WTC11 (cell line): ENCODE data around the gene TMCC1. TPM values are rescaled to one million over a fixed set of nuclear protein-coding genes. Genes with fewer than 3 reads are reported as not detected.

ENCODE experiments used
- ATAC-seq: fragments of 200-7000 bp; cut with Tn5 transposase; 2 replicates; pipeline ENCODE4 v1.10.0; 2021; ENCODE audit warnings: mild to moderate bottlenecking, moderate library complexity
- CTCF ChIA-PET: fragments of 300-600 bp; sonication (Branson Sonifier 250); formaldehyde crosslinking; loops from one replicate; lab custom pipeline; 2021; ENCODE audit warnings: antibody characterized with exemption; lab: Charles Lee
- POLR2A ChIA-PET: fragments of 350-600 bp; sonication (Branson Sonifier 250); formaldehyde crosslinking; loops from one replicate; lab custom pipeline; 2021; ENCODE audit warnings: antibody characterized with exemption; lab: Charles Lee
- DNase-seq: peaks from one replicate; pipeline ENCODE4 v3.0.0; 2021; ENCODE audit warnings: low spot score
- H3K27ac Mint-ChIP-seq: 2 replicates; pipeline ENCODE4 v1.8.0; 2021; ENCODE audit warnings: mixed read lengths
- H3K27me3 Mint-ChIP-seq: 2 replicates; pipeline ENCODE4 v1.8.0; 2021; ENCODE audit warnings: low read depth, mild to moderate bottlenecking, moderate library complexity, mixed read lengths
- H3K36me3 Mint-ChIP-seq: 2 replicates; pipeline ENCODE4 v1.8.0; 2021; ENCODE audit warnings: mixed read lengths
- H3K4me1 Mint-ChIP-seq: 2 replicates; pipeline ENCODE4 v1.8.0; 2022; ENCODE audit warnings: mixed read lengths
- H3K4me3 Mint-ChIP-seq: 2 replicates; pipeline ENCODE4 v1.8.0; 2021; ENCODE audit warnings: mild to moderate bottlenecking, moderate library complexity, mixed read lengths
- H3K9me3 Mint-ChIP-seq: 2 replicates; pipeline ENCODE4 v1.8.0; 2021; ENCODE audit warnings: mixed read lengths
- CREB1 ChIP-seq: sonication (generic); formaldehyde crosslinking; IDR thresholded peaks from 2 replicates; pipeline ENCODE4 v1.8.0; 2023; ENCODE audit warnings: mild to moderate bottlenecking, missing genetic modification reagents
- ELF4 ChIP-seq: sonication (generic); formaldehyde crosslinking; IDR thresholded peaks from 2 replicates; pipeline ENCODE4 v1.8.1; 2022; ENCODE audit warnings: low read depth, mild to moderate bottlenecking, moderate library complexity, missing genetic modification reagents
- FOXJ3 ChIP-seq: sonication (generic); formaldehyde crosslinking; IDR thresholded peaks from 2 replicates; pipeline ENCODE4 v1.9.0; 2021; ENCODE audit warnings: missing genetic modification reagents, mild to moderate bottlenecking, borderline replicate concordance
- FOXP1 ChIP-seq: sonication (generic); formaldehyde crosslinking; IDR thresholded peaks from 2 replicates; pipeline ENCODE4 v1.8.0; 2022; ENCODE audit warnings: missing genetic modification reagents, mild to moderate bottlenecking, moderate library complexity, borderline replicate concordance
- IRF2 ChIP-seq: sonication (generic); formaldehyde crosslinking; IDR thresholded peaks from 2 replicates; pipeline ENCODE4 v1.8.0; 2022; ENCODE audit warnings: low read depth, missing genetic modification reagents, borderline replicate concordance
- JAZF1 ChIP-seq: fragments of 250-450 bp; sonication (Bioruptor Pico); IDR thresholded peaks from 2 replicates; pipeline ENCODE4 v1.9.0; 2021; ENCODE audit warnings: moderate library complexity, mild to moderate bottlenecking, inconsistent platforms
- NFYB ChIP-seq: sonication (generic); formaldehyde crosslinking; conservative IDR thresholded peaks from 2 replicates; pipeline ENCODE4 v1.8.0; 2022; ENCODE audit warnings: low read depth, missing genetic modification reagents
- RORB ChIP-seq: fragments of 250-450 bp; sonication (Bioruptor Pico); IDR thresholded peaks from 2 replicates; pipeline ENCODE4 v1.9.0; 2021; ENCODE audit warnings: mild to moderate bottlenecking
- SMAD3 ChIP-seq: sonication (generic); formaldehyde crosslinking; IDR thresholded peaks from 2 replicates; pipeline ENCODE4 v1.8.0; 2022; ENCODE audit warnings: missing genetic modification reagents, mild to moderate bottlenecking, borderline replicate concordance
- SMAD4 ChIP-seq: sonication (generic); formaldehyde crosslinking; IDR thresholded peaks from 2 replicates; pipeline ENCODE4 v1.8.0; 2022; ENCODE audit warnings: mild to moderate bottlenecking, missing genetic modification reagents
- TEAD4 ChIP-seq: sonication (generic); formaldehyde crosslinking; IDR thresholded peaks from 2 replicates; pipeline ENCODE4 v1.8.0; 2022; ENCODE audit warnings: mild to moderate bottlenecking, missing genetic modification reagents
- ZNF121 ChIP-seq: sonication (generic); formaldehyde crosslinking; IDR thresholded peaks from 2 replicates; pipeline ENCODE4 v1.8.0; 2023; ENCODE audit warnings: missing genetic modification reagents
- ZNF219 ChIP-seq: sonication (generic); formaldehyde crosslinking; IDR thresholded peaks from 2 replicates; pipeline ENCODE4 v1.8.0; 2023; ENCODE audit warnings: missing genetic modification reagents, mild to moderate bottlenecking, borderline replicate concordance
- ZNF263 ChIP-seq: sonication (generic); formaldehyde crosslinking; IDR thresholded peaks from 2 replicates; pipeline ENCODE4 v1.8.1; 2022; ENCODE audit warnings: low read depth, mild to moderate bottlenecking, moderate library complexity, missing genetic modification reagents
- ZNF317 ChIP-seq: sonication (generic); formaldehyde crosslinking; IDR thresholded peaks from 2 replicates; pipeline ENCODE4 v1.8.1; 2023; ENCODE audit warnings: low read depth, mild to moderate bottlenecking, moderate library complexity, missing genetic modification reagents, borderline replicate concordance
- total RNA-seq: library from RNA; stranded (reverse); gene quantifications from 3 replicates; pipeline ENCODE4 v1.2.3, GENCODE V29; 2021
- TF ChIP-seq, protein P1 (sequence below): fragments of 250-450 bp; sonication (Bioruptor Pico); conservative IDR thresholded peaks from 2 replicates; pipeline ENCODE4 v1.9.0; 2021; ENCODE audit warnings: mild to moderate bottlenecking
- TF ChIP-seq, protein P2 (sequence below): sonication (generic); formaldehyde crosslinking; IDR thresholded peaks from 2 replicates; pipeline ENCODE4 v1.8.0; 2023; ENCODE audit warnings: missing genetic modification reagents
- TF ChIP-seq, protein P3 (sequence below): sonication (generic); formaldehyde crosslinking; IDR thresholded peaks from 2 replicates; pipeline ENCODE4 v1.8.1; 2023; ENCODE audit warnings: mild to moderate bottlenecking, missing genetic modification reagents
- TF ChIP-seq, protein P4 (sequence below): fragments of 250-450 bp; sonication (Bioruptor Pico); IDR thresholded peaks from 2 replicates; pipeline ENCODE4 v1.9.0; 2021; ENCODE audit warnings: mild to moderate bottlenecking
- TF ChIP-seq, protein P5 (sequence below): sonication (generic); formaldehyde crosslinking; IDR thresholded peaks from 2 replicates; pipeline ENCODE4 v1.8.1; 2022; ENCODE audit warnings: low read depth, missing genetic modification reagents, borderline replicate concordance
- TF ChIP-seq, protein P6 (sequence below): sonication (generic); formaldehyde crosslinking; IDR thresholded peaks from 2 replicates; pipeline ENCODE4 v1.8.0; 2022; ENCODE audit warnings: mild to moderate bottlenecking, missing genetic modification reagents
- TF ChIP-seq, protein P7 (sequence below): sonication (generic); formaldehyde crosslinking; IDR thresholded peaks from 2 replicates; pipeline ENCODE4 v1.8.0; 2022; ENCODE audit warnings: mild to moderate bottlenecking, missing genetic modification reagents
- TF ChIP-seq, protein P8 (sequence below): sonication (generic); formaldehyde crosslinking; IDR thresholded peaks from 2 replicates; pipeline ENCODE4 v1.8.0; 2022; ENCODE audit warnings: mild to moderate bottlenecking, missing genetic modification reagents

Gene TMCC1
- total RNA-seq, 1 experiment from 2014 or later = 29.3 TPM

DNA sequence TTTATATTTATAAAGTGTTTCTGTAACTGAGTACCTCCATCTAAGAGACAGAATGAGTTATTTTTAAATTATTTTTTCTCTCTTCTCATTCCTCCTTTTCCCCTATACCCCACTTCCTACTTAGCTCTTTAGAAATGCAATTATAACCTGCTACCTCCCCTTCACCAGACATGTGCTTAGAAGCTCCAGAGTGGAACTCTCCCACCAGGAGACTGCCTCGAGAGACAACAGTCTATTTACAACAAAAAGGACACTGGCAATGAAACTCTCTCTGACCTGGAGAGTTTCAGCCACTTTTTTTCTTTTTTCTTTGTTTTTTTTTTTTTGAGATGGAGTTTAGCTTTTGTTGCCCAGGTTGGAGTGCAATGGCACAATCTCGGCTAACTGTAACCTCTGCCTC is 177.7 kb downstream of the TMCC1 start:
- CTCF ChIA-PET = interaction anchor here (0.7 to 1.1 kb wide), 3 partner anchors 27 to 226 kb away, joined by 3 to 9 read pairs (median 3); no protein-coding TSS in a partner anchor
- no peak overlapping the region for H3K4me3 Mint-ChIP-seq
- H3K27me3 Mint-ChIP-seq = no peaks in the 10 kb centered on the region
- H3K4me1 Mint-ChIP-seq = peaks cover 38% of the 10 kb centered on the region
- H3K27ac Mint-ChIP-seq = peak overlapping the region; percentile 94; the same call in 1 of the 2 replicates
- ATAC-seq = peak; percentile 75
- DNase-seq = no peak
- no peaks in the 10 kb centered on the region for H3K36me3 Mint-ChIP-seq
- POLR2A ChIA-PET = interaction anchor here (0.6 to 0.7 kb wide), 3 partner anchors 33 to 1065 kb away, joined by 3 read pairs; no protein-coding TSS in a partner anchor
- H3K9me3 Mint-ChIP-seq = no peaks in the 10 kb centered on the region
- TF ChIP-seq ZNF219 = no peak
- no peak for TF ChIP-seq SMAD3
- TF ChIP-seq ZNF317 (CRISPR knock-in tag) = no peak
- TF ChIP-seq TEAD4 (CRISPR knock-in tag) = no peak
- no peak for TF ChIP-seq JAZF1 (CRISPR knock-in tag)
- TF ChIP-seq, protein P1, sequence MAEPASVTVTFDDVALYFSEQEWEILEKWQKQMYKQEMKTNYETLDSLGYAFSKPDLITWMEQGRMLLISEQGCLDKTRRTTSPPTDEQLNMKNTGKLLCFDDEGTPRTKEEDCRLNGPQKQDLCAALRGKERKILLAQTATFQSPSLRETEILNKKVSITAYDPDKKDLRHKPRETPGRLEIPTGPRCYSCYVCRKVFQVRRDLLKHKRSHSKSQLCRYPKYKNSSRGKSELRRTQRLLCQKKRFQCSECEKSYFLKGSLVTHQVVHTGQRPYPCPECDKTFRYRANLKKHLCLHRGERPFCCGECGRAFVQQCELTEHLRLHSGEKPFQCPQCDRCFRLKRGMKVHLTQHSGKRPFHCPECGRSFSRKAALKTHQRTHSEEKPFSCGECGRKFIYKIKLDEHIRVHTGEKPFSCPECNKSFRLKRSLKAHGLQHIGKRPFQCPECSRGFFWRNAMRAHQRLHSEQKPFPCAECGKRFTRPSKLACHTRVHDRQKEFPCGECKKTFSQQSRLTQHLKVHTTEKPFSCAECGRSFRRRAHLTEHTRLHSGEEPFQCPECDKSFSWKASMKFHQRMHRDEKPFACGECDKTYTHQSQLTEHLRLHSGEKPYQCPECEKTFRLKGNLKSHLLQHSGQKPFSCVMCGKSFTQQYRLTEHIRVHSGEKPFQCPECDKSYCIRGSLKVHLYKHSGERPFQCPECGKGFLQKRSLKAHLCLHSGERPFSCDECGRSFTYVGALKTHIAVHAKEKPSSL (CRISPR knock-in tag) = no peak
- no peak for TF ChIP-seq NFYB (CRISPR knock-in tag)
- TF ChIP-seq, protein P2, sequence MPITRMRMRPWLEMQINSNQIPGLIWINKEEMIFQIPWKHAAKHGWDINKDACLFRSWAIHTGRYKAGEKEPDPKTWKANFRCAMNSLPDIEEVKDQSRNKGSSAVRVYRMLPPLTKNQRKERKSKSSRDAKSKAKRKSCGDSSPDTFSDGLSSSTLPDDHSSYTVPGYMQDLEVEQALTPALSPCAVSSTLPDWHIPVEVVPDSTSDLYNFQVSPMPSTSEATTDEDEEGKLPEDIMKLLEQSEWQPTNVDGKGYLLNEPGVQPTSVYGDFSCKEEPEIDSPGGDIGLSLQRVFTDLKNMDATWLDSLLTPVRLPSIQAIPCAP (CRISPR knock-in tag) = no peak
- no peak for TF ChIP-seq ZNF121 (CRISPR knock-in tag)
- TF ChIP-seq, protein P3, sequence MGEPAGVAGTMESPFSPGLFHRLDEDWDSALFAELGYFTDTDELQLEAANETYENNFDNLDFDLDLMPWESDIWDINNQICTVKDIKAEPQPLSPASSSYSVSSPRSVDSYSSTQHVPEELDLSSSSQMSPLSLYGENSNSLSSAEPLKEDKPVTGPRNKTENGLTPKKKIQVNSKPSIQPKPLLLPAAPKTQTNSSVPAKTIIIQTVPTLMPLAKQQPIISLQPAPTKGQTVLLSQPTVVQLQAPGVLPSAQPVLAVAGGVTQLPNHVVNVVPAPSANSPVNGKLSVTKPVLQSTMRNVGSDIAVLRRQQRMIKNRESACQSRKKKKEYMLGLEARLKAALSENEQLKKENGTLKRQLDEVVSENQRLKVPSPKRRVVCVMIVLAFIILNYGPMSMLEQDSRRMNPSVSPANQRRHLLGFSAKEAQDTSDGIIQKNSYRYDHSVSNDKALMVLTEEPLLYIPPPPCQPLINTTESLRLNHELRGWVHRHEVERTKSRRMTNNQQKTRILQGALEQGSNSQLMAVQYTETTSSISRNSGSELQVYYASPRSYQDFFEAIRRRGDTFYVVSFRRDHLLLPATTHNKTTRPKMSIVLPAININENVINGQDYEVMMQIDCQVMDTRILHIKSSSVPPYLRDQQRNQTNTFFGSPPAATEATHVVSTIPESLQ = no peak
- TF ChIP-seq CREB1 (CRISPR knock-in tag) = no peak
- TF ChIP-seq, protein P4, sequence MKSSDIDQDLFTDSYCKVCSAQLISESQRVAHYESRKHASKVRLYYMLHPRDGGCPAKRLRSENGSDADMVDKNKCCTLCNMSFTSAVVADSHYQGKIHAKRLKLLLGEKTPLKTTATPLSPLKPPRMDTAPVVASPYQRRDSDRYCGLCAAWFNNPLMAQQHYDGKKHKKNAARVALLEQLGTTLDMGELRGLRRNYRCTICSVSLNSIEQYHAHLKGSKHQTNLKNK (CRISPR knock-in tag) = no peak
- no peak for TF ChIP-seq ZNF263
- TF ChIP-seq IRF2 (CRISPR knock-in tag) = no peak

DNA sequence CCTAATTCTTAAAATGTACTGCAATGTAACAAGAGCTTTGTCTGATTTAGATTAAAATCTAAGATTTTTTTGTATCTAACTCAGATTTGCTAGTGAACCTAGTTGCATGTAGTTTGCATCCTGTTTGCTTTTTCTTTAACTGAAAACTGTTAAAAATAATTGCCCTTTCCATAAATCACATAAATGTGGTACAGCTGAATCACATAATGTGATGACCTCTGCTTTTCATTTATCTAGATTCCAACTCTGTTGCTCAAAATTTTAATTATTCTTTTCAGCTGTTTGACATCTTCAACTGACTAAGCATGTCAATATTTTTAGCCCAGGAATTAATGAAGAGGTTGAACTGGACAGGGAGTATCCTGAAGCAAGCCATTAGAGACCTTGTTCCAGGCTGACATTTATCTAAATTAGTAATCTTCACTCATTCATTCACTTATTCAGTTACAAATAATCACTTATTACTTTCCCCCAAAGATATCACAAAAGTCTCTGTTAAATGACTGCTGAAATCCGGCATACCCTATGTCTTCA is 185.1 kb downstream of the TMCC1 start:
- Mint-ChIP-seq H3K4me1 (no peaks in the 10 kb centered on the region; the same call in 1 of the 2 replicates), H3K27me3 (no peaks in the 10 kb centered on the region), H3K36me3 (no peaks in the 10 kb centered on the region), H3K27ac (no peak overlapping the region), H3K9me3 (no peaks in the 10 kb centered on the region), H3K4me3 (no peak overlapping the region)
- ChIA-PET CTCF (no interaction called here), POLR2A (no interaction called here)
- DNase-seq (no peak), ATAC-seq (no peak)
- TF ChIP-seq FOXJ3 (CRISPR knock-in tag) (no peak), ELF4 (CRISPR knock-in tag) (no peak), SMAD4 (CRISPR knock-in tag) (no peak), RORB (CRISPR knock-in tag) (no peak), FOXP1 (CRISPR knock-in tag) (no peak), SMAD3 (no peak)
- TF ChIP-seq, protein P5, sequence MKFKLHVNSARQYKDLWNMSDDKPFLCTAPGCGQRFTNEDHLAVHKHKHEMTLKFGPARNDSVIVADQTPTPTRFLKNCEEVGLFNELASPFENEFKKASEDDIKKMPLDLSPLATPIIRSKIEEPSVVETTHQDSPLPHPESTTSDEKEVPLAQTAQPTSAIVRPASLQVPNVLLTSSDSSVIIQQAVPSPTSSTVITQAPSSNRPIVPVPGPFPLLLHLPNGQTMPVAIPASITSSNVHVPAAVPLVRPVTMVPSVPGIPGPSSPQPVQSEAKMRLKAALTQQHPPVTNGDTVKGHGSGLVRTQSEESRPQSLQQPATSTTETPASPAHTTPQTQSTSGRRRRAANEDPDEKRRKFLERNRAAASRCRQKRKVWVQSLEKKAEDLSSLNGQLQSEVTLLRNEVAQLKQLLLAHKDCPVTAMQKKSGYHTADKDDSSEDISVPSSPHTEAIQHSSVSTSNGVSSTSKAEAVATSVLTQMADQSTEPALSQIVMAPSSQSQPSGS (CRISPR knock-in tag) = no peak
- TF ChIP-seq, protein P3 = no peak
- TF ChIP-seq, protein P6, sequence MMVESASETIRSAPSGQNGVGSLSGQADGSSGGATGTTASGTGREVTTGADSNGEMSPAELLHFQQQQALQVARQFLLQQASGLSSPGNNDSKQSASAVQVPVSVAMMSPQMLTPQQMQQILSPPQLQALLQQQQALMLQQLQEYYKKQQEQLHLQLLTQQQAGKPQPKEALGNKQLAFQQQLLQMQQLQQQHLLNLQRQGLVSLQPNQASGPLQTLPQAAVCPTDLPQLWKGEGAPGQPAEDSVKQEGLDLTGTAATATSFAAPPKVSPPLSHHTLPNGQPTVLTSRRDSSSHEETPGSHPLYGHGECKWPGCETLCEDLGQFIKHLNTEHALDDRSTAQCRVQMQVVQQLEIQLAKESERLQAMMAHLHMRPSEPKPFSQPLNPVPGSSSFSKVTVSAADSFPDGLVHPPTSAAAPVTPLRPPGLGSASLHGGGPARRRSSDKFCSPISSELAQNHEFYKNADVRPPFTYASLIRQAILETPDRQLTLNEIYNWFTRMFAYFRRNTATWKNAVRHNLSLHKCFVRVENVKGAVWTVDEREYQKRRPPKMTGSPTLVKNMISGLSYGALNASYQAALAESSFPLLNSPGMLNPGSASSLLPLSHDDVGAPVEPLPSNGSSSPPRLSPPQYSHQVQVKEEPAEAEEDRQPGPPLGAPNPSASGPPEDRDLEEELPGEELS = no peak
- TF ChIP-seq, protein P7, sequence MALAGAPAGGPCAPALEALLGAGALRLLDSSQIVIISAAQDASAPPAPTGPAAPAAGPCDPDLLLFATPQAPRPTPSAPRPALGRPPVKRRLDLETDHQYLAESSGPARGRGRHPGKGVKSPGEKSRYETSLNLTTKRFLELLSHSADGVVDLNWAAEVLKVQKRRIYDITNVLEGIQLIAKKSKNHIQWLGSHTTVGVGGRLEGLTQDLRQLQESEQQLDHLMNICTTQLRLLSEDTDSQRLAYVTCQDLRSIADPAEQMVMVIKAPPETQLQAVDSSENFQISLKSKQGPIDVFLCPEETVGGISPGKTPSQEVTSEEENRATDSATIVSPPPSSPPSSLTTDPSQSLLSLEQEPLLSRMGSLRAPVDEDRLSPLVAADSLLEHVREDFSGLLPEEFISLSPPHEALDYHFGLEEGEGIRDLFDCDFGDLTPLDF (CRISPR knock-in tag) = no peak
- TF ChIP-seq, protein P8, sequence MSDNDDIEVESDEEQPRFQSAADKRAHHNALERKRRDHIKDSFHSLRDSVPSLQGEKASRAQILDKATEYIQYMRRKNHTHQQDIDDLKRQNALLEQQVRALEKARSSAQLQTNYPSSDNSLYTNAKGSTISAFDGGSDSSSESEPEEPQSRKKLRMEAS = no peak
